Endothelial cell of umbilical vein (primary cell): ENCODE data around the gene ADGRL3. TPM values are rescaled to one million over a fixed set of nuclear protein-coding genes. Genes with fewer than 3 reads are reported as not detected.

Experiments
- BruUV-seq: library from RNA; stranded (reverse); fragments of 400-500 nt; replicated peaks from 2 replicates; lab custom pipeline; 2021; lab: Mats Ljungman, UMichigan
- CTCF ChIA-PET: fragments of 300-600, 350-600 bp; sonication (Branson Sonifier 250); formaldehyde crosslinking; loops from one replicate; lab custom pipeline; 2021; ENCODE audit warnings: antibody characterized with exemption, inconsistent platforms; lab: Charles Lee
- POLR2A ChIA-PET: fragments of 300-600, 350-600 bp; sonication (Branson Sonifier 250); formaldehyde crosslinking; loops from one replicate; lab custom pipeline; 2021; ENCODE audit warnings: antibody characterized with exemption, inconsistent platforms; lab: Charles Lee
- DNase-seq: peaks from one replicate; pipeline ENCODE4 v3.0.0-alpha.2; 2011; ENCODE audit warnings: low read depth, low spot score
- FAIRE-seq: peaks from 2 replicates; lab custom pipeline; 2011; peaks lifted over from hg19 to GRCh38; lab: Jason Lieb, UNC
- H2AFZ ChIP-seq: 2 replicates; pipeline ENCODE4 v1.6.0; 2012; ENCODE audit warnings: low read depth, low read length, control low read depth, inconsistent platforms
- H3K27ac ChIP-seq: 2 replicates; pipeline ENCODE4 v1.5.1; 2011; ENCODE audit warnings: low read depth, mild to moderate bottlenecking, control low read depth, low read length, moderate library complexity; ENCODE audit not compliant: insufficient read depth
- H3K27me3 ChIP-seq, 2 experiments: 2 replicates each; pipeline versions ENCODE4 v1.6.0 to v1.6.1; 2011; ENCODE audit warnings: low read length in 2 of 2, mixed read lengths in 1 of 2; ENCODE audit not compliant: control insufficient read depth in 2 of 2, insufficient read depth in 2 of 2
- H3K36me3 ChIP-seq, 2 experiments: 2 replicates in 1 of 2; 3 replicates in 1 of 2; pipeline ENCODE4 v1.5.1; 2011; ENCODE audit warnings: low read length in 2 of 2, mild to moderate bottlenecking in 1 of 2, moderate library complexity in 1 of 2; ENCODE audit not compliant: control insufficient read depth in 2 of 2, insufficient read depth in 2 of 2; ENCODE audit errors: extremely low read depth in 1 of 2
- H3K4me1 ChIP-seq: 3 replicates; pipeline ENCODE4 v1.5.1; 2011; ENCODE audit warnings: mild to moderate bottlenecking, low read length; ENCODE audit not compliant: control insufficient read depth, insufficient read depth; ENCODE audit errors: extremely low read depth
- H3K4me2 ChIP-seq: 2 replicates; pipeline ENCODE4 v1.6.1; 2011; ENCODE audit warnings: low read length, control low read depth, mixed read lengths; ENCODE audit not compliant: insufficient read depth
- H3K4me3 ChIP-seq, 3 experiments: fragments of 200-600 bp in 1 of 3; sonication (generic), shearing (Covaris generic) in 1 of 3; replicated peaks in 1 of 3; 2 replicates each; pipeline ENCODE4 v1.5.1; 2011 to 2016; ENCODE audit warnings: control low read depth in 3 of 3, low read length in 3 of 3, mild to moderate bottlenecking in 2 of 3, inconsistent platforms in 1 of 3, low read depth in 1 of 3, moderate library complexity in 1 of 3; ENCODE audit not compliant: insufficient read depth in 1 of 3
- H3K79me2 ChIP-seq: 2 replicates; pipeline ENCODE4 v1.6.0; 2012; ENCODE audit warnings: low read length, inconsistent platforms; ENCODE audit not compliant: control insufficient read depth, insufficient read depth
- H3K9ac ChIP-seq: replicated peaks from 2 replicates; pipeline ENCODE3; 2011; ENCODE audit warnings: low read length, control low read depth; ENCODE audit not compliant: insufficient read depth; ENCODE audit errors: extremely low read depth
- H3K9me1 ChIP-seq: replicated peaks from 3 replicates; pipeline ENCODE4 v1.6.0; 2011; ENCODE audit warnings: mild to moderate bottlenecking, low read length; ENCODE audit not compliant: control insufficient read depth, insufficient read depth; ENCODE audit errors: extremely low read depth
- H3K9me3 ChIP-seq: replicated peaks from 2 replicates; pipeline ENCODE4 v1.5.1; 2012; ENCODE audit warnings: low read length, inconsistent platforms; ENCODE audit not compliant: control insufficient read depth, insufficient read depth
- H4K20me1 ChIP-seq: replicated peaks from 2 replicates; pipeline ENCODE3; 2011; ENCODE audit warnings: mild to moderate bottlenecking, low read length; ENCODE audit not compliant: control insufficient read depth, insufficient read depth; ENCODE audit errors: extremely low read depth
- EZH2 ChIP-seq: IDR thresholded peaks from 2 replicates; pipeline ENCODE4 v1.6.1; 2012; ENCODE audit warnings: borderline replicate concordance, low read depth, mild to moderate bottlenecking, moderate library complexity, low read length, inconsistent platforms; ENCODE audit not compliant: severe bottlenecking
- FOS ChIP-seq: IDR thresholded peaks from 2 replicates; pipeline ENCODE4 v1.6.1; 2011; ENCODE audit warnings: mild to moderate bottlenecking, low read length, moderate library complexity, borderline replicate concordance; ENCODE audit not compliant: insufficient read depth
- GATA2 ChIP-seq: IDR thresholded peaks from 2 replicates; pipeline ENCODE4 v1.7.0; 2011; ENCODE audit warnings: low read depth, mild to moderate bottlenecking, moderate library complexity, mixed read lengths, low read length; ENCODE audit not compliant: insufficient read length, insufficient read depth
- JUN ChIP-seq: IDR thresholded peaks from 2 replicates; pipeline ENCODE4 v1.6.1; 2011; ENCODE audit warnings: borderline replicate concordance, low read depth; ENCODE audit not compliant: insufficient read length, insufficient read depth
- MAX ChIP-seq: IDR thresholded peaks from 2 replicates; pipeline ENCODE4 v1.6.1; 2011; ENCODE audit not compliant: insufficient read depth, insufficient read length
- MYC ChIP-seq: IDR thresholded peaks from one replicate; pipeline ENCODE4 v1.6.1; 2011; ENCODE audit warnings: mild to moderate bottlenecking, low read depth, low read length
- POLR2A ChIP-seq: IDR thresholded peaks from 2 replicates; pipeline ENCODE4 v1.6.1; 2012; ENCODE audit warnings: low read depth, mild to moderate bottlenecking, control low read depth, low read length
- POLR2AphosphoS5 ChIP-seq: IDR thresholded peaks from 2 replicates; pipeline ENCODE4 v1.6.1; 2012; ENCODE audit warnings: low read depth, mild to moderate bottlenecking, control low read depth, low read length, moderate library complexity; ENCODE audit not compliant: insufficient read depth
- dilution Hi-C: fragments of 300-500 bp; cut with MboI; formaldehyde crosslinking; loops from one replicate; pipeline ENCODE4 v1.15.0; 2019; ENCODE audit warnings: low sequenced_read_pairs; ENCODE audit not compliant: extremely low pct_ligation_motif_present
- intact Hi-C: fragments of 100-400 bp; cut with micrococcal nuclease; formaldehyde crosslinking; loops from one replicate; pipeline ENCODE4 v1.10.0; 2022
- polyA plus RNA-seq, 4 experiments: library from polyadenylated mRNA; depleted of rRNA in 3 of 4; stranded (reverse) in 3 of 4; unstranded in 1 of 4; fragments of >200 nt; gene quantifications; 2 replicates each; pipeline versions ENCODE4 v1.2.1 to v1.2.3, GENCODE V29; 2011 to 2012; ENCODE audit warnings: missing spikeins in 1 of 4
- total RNA-seq: library from RNA; stranded (reverse); gene quantifications from 2 replicates; pipeline ENCODE4 v1.2.3, GENCODE V29; 2021
- TF ChIP-seq, protein P1 (sequence below), 2 donors: IDR thresholded peaks; 1 replicate in 1 of 2; 2 replicates in 1 of 2; pipeline ENCODE4 v1.5.1; 2011; ENCODE audit warnings: low read length in 2 of 2, mild to moderate bottlenecking in 2 of 2, moderate library complexity in 2 of 2, control low read depth in 1 of 2, inconsistent platforms in 1 of 2, low read depth in 1 of 2; ENCODE audit not compliant: insufficient read depth in 1 of 2; ENCODE audit errors: extremely low read depth in 1 of 2

The ADGRL3 gene
- total and polyA plus RNA-seq, 2 donors (not counting 3 experiments of a cell fraction or from before 2014, with no cell fraction given) = not detected

DNA sequence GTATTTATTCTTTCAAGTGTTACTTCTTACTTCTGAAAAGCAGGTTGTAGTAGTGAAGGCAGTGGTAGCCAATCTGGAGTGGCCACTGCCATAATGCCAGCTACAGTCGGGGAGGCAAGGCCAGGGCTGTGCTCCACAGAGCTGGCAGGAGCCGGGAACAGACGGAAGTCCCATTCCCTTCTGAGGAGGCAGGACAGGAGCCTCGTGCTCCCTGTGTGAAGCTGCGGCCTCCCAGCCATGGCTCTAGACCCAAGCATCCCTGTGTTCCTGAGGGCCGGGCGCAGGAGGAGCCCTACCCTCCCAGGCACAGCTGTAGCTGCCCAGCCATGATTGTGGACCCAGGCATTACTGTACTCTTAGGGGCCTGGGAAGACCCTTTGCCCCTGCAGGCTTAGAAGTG is 461.8 kb downstream of the ADGRL3 start:
- TF ChIP-seq EZH2 (no peak), GATA2 (no peak)
- Histone ChIP-seq H2AFZ (no peak overlapping the region), H3K79me2 (no peaks in the 10 kb centered on the region), H3K4me1 (no peaks in the 10 kb centered on the region), H3K36me3 (no peaks in the 10 kb centered on the region), H3K27ac (no peak overlapping the region), H3K9ac (no peak overlapping the region), H3K27me3 (no peaks in the 10 kb centered on the region), H3K9me1 (no peaks in the 10 kb centered on the region), H3K9me3 (no peaks in the 10 kb centered on the region), H3K4me3 (no peak overlapping the region), H4K20me1 (no peaks in the 10 kb centered on the region), H3K4me2 (no peak overlapping the region)
- FAIRE-seq (no peak), DNase-seq (no peak)
- ChIA-PET POLR2A (no interaction called here), CTCF (no interaction called here)
- BruUV-seq = no TSS peak
- dilution Hi-C loops = no loop called here
- intact Hi-C loops = loop anchor here (1.0 kb wide), 1 partner anchor 28 kb away; no protein-coding TSS in a partner anchor

- CTCF ChIA-PET = no interaction called here
- Histone ChIP-seq H3K79me2 (no peaks in the 10 kb centered on the region), H3K27me3 (no peaks in the 10 kb centered on the region), H3K4me1 (no peaks in the 10 kb centered on the region), H3K4me2 (no peak overlapping the region), H2AFZ (no peak overlapping the region), H3K27ac (no peak overlapping the region), H3K9me3 (no peaks in the 10 kb centered on the region), H3K4me3 (no peak overlapping the region), H3K9me1 (no peaks in the 10 kb centered on the region), H4K20me1 (no peaks in the 10 kb centered on the region), H3K9ac (no peak overlapping the region), H3K36me3 (no peaks in the 10 kb centered on the region)
- TF ChIP-seq, protein P1, sequence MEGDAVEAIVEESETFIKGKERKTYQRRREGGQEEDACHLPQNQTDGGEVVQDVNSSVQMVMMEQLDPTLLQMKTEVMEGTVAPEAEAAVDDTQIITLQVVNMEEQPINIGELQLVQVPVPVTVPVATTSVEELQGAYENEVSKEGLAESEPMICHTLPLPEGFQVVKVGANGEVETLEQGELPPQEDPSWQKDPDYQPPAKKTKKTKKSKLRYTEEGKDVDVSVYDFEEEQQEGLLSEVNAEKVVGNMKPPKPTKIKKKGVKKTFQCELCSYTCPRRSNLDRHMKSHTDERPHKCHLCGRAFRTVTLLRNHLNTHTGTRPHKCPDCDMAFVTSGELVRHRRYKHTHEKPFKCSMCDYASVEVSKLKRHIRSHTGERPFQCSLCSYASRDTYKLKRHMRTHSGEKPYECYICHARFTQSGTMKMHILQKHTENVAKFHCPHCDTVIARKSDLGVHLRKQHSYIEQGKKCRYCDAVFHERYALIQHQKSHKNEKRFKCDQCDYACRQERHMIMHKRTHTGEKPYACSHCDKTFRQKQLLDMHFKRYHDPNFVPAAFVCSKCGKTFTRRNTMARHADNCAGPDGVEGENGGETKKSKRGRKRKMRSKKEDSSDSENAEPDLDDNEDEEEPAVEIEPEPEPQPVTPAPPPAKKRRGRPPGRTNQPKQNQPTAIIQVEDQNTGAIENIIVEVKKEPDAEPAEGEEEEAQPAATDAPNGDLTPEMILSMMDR (IDR thresholded peaks at IDR 0.05; ENCODE audit: extremely low read depth in 1 of 2, insufficient read depth in 1 of 2, low read depth in 1 of 2, low read length in 2 of 2) = no peak
- TF ChIP-seq POLR2A = no peak
- no peak for TF ChIP-seq GATA2
- TF ChIP-seq FOS = no peak
- TF ChIP-seq JUN = no peak
- no peak for TF ChIP-seq MAX
- no peak for TF ChIP-seq MYC
- TF ChIP-seq EZH2 = no peak
- TF ChIP-seq POLR2AphosphoS5 = no peak
- BruUV-seq = no TSS peak
- POLR2A ChIA-PET = no interaction called here
- intact Hi-C loops = no loop called here
- DNase-seq (no peak), FAIRE-seq (no peak)
- dilution Hi-C loops = no loop called here
Measured at GRCh38 chr4:61662362-61662761, 462.2 kb downstream of the ADGRL3 start.
